Eye (tissue), 1 donor: Measurements from ENCODE around the gene TCF15.
"Not testable (repeated sequence)": the region's sequence is repeated elsewhere in the genome, so short reads cannot be mapped to it uniquely, and the experiment has no call there.

Experiments used
- DNase-seq: peaks from one replicate; pipeline ENCODE4 v3.0.0-alpha.2; 2015

Gene TCF15

DNA sequence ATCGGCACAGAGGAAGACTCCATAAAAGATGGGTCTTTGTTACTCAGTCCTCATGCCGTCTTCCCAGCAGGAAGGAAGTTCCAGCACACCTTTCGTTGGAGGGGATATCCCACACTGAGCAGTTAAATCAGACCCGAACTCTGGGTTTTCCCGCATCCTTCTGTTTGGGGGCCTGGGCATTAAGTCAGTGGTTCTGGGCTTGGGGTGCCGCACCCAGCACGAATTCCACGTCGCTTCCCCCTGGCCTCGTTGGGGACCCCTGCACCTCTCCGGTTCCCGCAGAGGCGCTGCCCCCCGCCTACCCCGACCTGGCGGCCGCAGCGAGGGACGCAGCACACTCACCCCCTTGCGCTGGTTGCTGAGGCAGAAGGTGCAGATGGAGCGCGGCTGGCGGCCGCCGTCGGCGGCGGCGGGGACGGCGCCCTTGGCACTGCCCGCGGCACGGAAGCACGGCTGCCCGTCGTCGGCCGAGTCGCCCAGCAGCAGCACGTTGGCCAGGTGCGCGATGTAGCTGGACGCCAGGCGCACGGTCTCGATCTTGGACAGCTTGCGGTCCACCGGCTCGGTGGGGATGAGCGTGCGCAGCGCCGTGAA, 641 bp downstream of the TCF15 start:
- DNase-seq = peak; percentile 43

DNA sequence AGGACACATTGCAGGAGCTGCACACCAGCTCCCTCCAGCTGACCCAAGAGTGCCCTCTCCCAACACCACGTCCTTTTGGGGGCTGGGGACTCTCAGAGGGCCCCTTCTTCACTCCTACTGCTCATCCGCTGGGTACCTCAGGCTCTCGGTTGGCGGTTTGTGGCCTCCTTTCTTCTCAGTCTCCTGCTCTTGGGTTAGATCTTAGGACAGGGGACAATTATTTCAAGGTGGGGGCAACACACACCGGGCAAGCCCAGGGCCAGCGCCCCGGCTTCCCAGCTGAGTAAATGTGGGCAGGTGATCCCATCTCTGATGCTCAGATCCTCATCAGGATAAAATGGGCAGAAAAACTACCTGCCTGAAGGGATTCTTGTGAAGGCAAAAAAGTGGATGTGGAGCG, 1.1 kb downstream of the TCF15 start:
- DNase-seq = no peak

DNA sequence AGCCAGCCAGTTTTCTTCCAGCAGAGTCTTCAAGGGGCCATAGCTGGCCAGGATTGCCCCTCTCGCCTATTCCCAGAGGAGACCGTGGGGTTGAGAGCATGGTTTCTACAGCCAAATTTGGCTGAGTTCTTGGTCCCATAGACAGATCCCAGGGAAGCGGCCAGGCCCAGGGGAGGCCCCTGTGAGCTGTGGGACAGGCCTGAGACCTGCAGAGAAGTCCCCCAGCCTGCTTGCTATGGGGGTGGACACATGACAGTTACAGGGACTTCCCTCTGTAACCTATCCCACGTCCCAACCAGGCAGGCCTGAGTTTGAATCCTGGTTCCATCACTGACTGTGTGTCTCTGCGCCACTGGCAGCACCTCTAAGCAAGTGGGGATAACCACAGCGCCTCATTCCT, 2.6 kb downstream of the TCF15 start:
- no peak for DNase-seq

DNA sequence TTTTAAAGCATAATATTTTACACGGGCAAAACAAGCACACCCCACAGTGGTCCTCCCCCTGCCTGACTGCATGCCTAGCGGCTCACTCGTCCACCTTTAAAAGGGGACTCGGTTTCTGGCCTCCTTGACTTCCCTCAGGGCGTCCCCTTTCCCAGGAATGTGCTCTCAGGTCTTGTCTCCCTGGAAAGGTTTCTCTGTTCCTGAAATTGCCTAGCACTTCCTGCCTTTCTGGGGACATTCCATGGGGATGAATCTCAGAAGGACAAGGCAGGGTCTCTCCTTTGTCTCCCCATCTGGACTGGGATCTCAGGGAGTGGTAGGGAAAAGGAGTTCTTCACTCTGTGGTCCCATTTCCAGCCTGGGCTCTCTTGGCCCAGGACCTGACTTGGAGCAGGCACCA, 4.9 kb downstream of the TCF15 start:
- DNase-seq = no peak

DNA sequence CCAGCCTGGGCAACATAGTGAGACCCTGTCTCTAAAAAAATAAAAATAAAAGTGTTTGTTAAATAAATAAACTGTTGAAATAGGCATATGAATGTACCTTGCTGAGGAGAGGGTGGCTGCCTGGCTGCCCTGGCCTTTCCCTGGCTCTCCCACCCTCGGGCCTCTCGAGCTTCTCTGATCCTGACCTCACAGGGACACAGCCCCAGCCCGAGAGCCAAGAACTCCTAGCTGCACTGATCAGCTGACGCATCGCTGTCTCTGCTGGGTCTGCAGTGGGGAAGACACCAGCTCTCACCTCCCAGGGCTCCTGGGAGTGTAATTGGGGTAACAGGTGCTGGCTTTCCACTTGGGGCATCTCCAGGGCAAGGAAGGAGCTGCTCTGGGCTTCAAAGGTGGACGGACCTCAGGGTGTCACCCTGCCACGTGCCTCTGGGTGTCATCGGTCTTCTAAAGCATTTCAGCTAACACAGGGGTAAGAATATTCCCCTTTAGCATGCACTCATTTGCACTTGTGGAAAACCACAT, 6.9 kb downstream of the TCF15 start:
- DNase-seq = no peak

DNA sequence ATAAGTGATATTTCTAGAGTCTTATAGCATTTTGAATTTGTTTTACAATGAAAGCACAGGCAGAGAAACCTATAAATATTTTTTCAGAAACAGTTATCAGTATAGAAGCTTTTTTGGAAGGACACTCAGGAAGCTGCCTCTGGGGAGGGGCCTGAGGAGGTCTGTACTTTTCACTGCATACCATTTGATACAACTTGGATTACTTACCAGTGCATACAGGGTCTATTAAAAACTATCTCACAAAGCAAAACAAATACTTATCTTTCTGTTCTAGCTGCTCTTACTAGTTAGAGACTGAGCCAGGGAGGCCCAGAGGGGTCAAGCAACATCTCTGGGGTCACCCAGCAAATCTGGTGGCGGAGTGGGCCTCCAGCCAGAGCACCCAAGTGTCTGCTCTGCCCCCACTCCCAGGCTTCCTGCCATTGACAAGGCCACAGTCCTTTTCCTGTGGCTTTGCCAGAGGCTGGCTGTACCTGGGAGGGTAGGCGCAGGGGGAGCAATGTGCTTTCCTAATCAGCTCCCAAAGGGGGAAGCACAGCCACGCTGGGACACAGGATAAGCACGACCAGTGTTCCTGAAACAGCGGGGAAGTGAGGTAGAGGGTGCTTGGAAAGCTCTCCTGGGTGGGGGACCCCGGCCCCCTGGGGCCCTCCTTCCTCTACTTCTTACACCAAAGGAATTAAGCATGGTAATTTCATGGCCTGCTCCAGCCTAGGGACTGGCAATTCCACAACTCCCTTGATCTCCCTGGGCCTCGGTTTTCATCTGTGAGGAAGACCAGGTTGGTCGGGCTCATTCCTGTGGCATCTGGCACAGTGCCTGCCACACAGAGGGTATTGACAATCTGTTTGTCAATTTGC, 7.8 kb downstream of the TCF15 start:
- DNase-seq = no peak

DNA sequence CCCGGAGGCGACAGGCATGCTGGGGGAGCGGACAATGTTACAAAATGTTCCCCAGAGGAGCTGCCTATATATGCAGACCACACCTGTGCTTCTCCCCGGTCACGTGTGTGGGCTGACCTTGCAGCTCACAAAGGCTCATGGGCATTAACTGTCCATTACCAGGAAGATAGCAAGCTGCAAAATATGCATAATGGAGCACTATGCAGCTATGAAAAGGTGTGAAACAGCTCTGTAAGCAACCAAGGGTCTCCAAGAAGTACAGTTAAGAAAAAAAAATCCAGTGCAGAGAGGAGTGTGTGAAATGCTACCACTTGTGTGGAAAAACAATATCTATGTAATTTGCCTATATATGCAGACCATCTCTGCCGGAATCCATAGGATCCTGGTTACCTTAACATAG, 9.4 kb downstream of the TCF15 start:
- no peak for DNase-seq

DNA sequence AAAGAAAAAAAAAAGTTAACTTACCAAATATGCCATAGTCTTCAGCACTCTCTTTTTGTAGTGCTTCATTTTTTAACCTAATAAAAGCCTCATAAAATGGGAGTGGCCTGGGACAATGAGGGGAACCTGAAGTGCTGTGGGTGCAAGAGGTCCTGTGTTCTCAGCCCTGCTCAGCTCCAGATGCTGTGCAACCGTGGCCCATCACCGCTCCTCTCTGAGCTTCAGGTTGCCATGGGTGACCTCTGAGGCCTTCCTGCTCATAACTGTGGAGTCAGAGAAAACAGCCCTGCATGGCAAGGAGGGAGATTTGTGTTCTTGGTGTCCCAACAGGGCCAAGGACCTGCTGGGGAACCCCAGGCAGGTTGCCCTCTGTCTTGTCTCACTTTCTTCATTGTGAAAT, 10.0 kb downstream of the TCF15 start:
- no peak for DNase-seq

DNA sequence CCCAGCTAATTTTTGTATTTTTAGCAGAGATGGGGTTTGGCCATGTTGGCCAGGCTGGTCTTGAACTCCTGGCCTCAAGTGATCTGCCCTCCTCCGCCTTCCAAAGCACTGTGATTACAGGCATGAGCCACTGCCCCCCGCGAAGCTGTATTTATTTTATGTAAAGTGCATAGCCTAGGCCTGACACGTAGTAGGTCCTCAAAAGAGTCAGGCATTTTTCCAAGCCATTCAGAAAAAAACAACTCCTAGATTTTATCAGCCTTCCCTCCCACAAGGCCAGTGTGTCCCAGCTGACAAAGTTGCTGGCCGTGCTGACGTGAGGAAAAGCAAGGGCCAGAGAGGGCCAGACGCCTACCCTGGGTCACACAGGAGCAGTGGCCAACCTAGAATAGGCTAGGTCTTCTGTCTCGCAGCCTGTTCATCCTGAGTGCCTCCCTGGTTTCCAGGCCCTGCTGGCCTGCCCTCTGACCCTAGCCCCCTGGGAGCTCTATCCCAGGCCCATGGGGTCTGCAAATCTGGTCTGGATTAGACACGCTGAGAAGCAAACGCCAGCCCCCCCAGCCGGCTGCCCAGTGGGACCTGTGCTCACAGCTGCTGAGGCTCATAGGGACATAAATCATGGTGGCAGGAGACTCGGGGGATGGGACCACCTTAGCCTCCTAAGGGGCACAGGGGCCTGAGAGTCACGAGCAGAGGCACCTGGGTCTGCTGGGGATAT, 11.8 kb downstream of the TCF15 start:
- DNase-seq = no peak

DNA sequence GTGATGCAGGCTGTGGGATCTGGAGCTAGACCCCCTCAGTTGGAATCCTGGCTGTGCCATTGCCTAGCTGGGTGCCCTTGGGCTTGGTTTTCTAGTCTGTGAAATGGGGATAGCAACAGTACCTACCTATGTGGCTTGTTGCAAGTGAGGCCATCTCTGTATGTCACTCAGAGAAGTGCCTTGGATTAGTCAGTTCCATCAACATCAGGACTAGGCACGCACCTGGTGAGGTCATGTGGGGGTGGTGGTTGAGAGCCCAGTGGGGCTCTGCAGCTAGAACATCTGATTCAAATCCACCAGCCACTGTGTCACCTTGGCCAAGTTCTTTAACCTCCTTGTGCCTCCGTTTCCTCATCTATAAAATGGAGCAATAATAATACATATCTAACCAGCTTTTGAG, 12.5 kb downstream of the TCF15 start:
- no peak for DNase-seq

DNA sequence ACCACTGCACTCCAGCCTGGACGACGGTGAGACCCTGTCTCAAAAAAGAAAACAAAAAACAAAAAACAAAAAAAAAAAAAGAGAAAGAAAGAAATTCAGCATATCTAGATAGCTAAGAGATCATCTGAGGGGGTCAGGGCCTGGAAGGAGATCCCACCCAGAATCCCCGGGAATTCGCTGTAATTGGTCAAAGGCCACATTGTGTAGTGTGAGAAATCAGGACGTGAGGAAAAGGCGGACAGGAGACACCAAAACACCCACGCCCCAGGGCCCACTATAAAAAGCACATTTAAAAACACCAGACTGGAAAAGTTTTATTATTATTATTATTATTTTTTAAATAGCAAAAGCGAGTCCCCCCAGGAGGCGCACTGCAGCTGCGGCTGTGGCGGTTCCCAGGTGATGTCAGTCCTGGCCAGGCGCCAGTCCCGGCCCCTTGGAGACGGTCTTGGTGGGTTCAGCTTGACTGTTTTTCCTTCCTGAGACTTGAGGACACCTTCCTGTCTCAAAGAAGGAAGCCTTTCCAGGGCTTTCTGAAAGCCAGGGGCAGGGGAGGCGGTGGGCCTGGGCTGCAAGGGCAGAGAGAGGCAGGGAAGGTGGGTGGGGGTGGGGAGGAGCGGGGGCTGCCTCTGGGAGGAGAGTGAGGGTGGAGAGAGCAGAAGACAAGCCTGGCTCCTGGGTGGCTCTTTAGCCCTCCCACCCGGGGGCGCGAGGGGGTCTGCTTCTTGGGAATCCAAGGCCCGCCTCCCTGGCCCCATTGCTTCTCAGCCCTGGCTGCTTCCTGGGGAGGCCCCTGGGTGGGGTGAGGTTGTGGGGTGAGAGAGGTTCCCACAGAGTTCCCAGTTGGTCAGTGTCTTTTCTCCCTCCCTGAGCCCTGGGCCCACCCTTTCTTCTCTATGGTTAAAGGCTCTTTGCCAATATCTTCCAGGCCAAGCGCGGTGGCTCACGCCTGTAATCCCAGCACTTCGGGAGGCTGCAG, 14.5 kb downstream of the TCF15 start:
- DNase-seq = peak; percentile 62

DNA sequence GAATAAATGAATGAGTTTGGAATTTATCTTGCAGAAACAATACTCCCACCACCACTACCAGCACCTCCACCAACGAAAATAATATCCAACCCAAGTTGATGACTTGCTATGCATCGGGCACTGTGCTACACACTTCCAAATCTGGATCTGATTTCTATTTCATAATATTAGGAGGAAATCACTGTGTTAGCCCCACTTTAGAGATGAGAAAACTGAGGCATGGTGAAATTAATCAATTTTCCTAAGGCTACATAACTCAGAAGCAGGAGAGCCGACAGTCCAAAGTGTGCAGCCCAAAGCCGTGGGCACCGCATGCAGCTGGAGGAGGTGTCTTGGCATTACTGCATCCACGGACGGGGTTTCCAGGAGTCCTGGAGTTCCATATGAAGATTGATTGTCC, 17.6 kb downstream of the TCF15 start:
- no peak for DNase-seq

DNA sequence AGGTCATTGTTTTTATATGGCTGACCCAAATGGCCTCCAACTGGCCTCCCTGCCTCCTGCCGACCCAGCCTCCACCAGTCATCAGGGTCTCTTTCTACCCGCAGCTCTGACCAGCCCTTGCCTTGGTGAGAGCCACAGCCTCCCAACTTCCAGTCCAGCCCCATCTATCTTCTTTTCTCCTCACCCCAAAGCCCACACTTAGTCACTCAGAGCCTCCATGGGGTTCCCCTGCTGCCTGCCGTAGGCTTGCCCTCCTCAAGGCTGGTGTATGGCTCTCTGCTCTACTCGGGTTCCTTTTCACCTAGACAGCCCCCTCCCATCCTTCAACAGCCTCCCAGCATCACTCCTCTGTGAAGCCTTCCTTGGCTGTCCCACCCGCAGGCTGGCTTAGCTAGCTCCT, 18.2 kb downstream of the TCF15 start:
- no peak for DNase-seq

DNA sequence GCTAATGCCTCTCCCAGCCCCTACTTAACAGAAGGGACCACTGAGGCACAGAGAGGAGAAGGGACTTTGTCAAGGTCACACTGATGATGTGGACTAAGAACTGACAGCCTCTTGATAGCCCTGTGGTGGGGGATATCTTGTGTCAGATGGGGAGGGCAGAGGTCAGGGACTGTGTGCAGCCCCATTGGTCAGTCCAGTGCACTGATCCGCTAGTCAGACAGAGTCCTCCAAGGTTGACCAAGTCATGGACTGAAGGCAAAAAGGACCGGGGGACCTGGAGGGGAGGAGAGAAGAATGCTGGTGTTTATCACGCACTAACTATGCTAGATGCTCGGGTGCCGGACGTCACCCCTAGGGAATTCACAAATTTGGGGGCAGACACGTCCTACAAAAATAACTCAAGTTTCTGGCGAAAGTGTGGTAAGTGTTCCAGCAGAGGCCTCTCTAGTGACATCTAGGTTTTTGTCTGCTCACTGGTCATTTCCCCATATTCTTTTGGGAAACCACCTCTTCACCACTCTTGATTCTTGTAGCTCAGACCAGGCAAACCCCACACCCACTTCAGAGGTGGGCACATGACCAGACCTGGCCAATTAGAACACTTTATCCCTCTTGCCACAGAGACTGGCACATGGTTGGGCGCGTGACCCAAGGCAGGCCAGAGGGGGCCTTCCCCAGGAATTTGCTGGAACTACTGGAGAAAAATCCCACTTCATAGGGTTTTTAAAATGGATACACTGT, 21.0 kb downstream of the TCF15 start:
- DNase-seq = no peak

DNA sequence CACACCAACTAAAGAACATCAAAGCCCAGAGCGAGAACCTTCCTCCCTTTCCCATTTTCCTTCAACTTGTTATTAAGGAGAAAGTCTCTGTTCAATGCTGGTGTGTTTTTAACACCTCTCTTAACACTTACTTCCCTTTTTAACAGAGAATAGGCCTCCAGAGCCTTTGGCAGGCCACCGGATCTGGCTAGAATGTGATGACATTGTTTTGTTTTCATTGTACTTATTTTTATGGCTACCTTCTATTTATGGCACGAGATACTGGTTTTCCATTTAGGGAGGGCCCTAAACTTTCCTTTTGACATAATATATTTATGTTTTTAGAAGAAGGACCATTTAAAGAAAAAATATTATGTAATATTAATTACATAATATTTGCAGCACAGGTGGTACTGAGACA, 21.6 kb downstream of the TCF15 start:
- no peak for DNase-seq

DNA sequence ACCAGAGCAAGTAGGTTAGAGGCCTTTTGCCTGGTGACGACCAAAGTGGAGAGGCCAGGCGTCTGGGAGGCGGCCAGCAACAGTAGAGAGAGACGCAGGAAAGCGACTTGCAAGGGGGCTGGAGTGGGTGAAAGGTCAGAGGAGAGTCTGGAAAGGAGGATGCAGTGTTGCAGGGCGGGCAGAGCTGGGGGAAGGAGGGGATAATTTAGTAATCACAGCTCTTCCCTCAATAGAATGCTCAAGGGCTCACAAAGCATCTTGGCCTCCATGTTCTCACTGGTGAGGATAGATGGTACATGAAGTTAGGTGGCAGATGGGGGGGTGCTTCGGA, 25.2 kb downstream of the TCF15 start:
- no peak for DNase-seq

DNA sequence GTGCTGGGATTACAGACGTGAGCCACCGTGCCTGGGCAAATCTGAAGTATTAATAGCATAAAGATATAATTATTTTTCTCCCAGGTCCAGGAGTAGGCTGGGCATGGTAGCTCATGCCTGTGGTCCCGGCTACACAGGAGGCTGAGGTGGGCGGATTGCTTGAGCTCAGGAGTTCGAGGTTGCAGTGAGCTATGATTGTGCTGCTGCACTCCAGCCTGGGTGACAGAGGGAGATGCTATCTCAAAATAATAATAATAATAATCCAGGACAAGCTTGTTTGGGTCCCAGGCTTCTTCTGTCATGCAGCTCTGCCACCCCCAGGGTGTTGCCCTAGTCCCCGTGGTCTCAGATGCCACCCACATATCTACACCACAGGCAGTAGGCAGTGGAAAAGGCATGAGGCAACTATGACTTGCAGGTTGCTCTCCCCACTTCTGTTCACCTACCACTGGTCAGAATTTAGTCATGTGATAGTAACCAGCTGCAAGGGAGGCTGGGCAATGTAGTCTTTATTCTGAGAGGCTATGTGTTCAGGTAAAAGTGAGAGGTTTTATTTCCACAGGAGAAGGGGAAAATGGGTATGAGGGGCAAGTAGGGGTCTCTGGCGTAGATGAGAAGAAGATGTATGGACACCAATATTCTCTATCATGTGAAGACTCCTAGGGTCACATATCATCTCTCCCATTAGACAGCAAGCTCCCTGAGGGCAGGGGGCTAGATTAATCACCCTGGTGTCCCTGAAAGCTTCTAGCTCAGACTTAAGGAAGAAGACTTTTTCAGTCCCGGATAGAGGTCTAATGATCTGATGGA, 25.7 kb downstream of the TCF15 start:
- no peak for DNase-seq

DNA sequence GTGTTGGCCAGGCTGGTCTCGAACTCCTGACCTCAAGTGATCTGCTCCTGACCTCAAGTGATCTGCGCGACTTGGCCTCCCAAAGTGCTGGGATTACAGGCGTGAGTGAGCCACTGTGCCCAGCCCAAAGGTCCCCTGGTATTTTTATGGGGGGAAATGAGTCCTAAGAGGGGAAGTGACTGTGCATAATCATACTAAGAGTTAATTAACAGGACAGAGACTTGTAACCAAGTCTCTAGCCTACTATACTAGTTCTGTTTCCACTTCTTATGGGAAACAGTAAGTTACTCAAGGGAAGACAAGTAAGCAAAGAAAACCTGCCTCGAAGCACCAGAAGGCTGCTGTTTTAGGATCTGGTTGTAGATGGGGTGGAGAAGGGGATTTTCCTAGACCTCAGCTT, 27.9 kb downstream of the TCF15 start:
- no peak for DNase-seq

DNA sequence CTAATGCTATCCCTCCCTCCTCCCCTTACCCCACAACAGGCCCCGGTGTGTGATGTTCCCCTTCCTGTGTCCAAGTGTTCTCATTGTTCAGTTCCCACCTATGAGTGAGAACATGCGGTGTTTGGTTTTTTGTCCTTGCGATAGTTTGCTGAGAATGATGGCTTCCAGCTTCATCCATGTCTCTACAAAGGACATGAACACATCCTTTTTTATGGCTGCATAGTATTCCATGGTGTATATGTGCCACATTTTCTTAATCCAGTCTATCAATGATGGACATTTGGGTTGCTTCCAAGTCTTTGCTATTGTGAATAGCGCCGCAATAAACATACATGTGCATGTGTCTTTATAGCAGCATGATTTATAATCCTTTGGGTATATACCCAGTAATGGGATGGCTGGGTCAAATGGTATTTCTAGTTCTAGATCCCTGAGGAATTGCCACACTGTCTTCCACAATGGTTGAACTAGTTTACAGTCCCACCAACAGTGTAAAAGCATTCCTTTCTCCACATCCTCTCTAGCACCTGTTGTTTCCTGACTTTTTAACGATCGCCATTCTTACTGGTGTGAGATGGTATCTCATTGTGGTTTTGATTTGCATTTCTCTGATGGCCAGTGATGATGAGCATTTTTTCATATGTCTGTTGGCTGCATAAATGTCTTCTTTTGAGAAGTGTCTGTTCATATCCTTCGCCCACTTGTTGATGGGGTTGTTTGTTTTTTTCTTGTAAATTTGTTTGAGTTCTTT, 31.0 kb downstream of the TCF15 start:
- not testable (repeated sequence) for DNase-seq

DNA sequence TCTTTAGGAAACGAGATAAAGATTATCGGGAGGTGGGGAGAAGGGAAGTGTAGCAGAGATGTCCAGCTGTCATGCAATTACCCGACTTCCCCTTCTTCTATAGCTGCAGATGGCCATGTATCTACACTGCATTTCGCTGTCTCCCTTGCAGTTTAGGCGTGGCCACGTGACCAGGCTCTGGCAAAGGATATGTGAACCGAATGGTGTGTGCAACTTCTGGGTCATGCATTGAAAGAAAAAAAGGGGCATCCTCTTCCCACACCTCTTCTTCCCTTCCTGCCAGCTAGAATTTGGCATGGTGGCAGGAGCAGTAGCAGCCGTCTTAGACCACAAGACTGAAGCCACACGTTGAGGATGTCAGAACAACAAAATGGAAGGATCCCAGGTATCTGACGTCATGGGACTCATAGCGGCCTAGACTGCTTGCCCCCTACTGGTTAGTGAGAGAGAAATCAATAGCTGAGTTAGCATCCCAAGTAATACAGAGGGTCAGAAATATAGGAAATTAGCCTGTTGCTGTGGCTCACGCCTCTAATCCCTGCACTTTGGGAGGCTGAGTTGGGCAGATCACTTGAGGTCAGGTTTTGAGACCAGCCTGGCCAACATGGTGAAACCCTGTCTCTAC, 32.8 kb downstream of the TCF15 start:
- DNase-seq = peak; percentile 61
